CD14-positive monocyte (primary cell): ENCODE results near the gene WDFY3. TPM values are rescaled to one million over a fixed set of nuclear protein-coding genes. Genes with fewer than 3 reads are reported as not detected.
A peak's percentile ranks its signal among the peaks of the same experiment; 100 is the strongest.

Source experiments
- DNase-seq, 3 donors: peaks; one replicate each; pipeline ENCODE4 v3.0.0-alpha.2; 2011 to 2022
- H2AFZ ChIP-seq: 2 replicates; pipeline ENCODE4 v1.6.0; 2012; ENCODE audit warnings: mild to moderate bottlenecking, low read depth, low read length, inconsistent platforms; ENCODE audit not compliant: insufficient read depth, poor library complexity, severe bottlenecking
- H3K27ac ChIP-seq, 2 donors: 1 replicate in 1 of 2; 2 replicates in 1 of 2; pipeline ENCODE4 v1.5.1; 2012 to 2013; ENCODE audit warnings: low read length in 2 of 2, control low read depth in 1 of 2, inconsistent platforms in 1 of 2, low read depth in 1 of 2, mild to moderate bottlenecking in 1 of 2
- H3K27me3 ChIP-seq, 2 donors: one replicate each; pipeline versions ENCODE4 v1.6.0 to v1.6.1; 2011 to 2013; ENCODE audit warnings: low read length in 2 of 2; ENCODE audit not compliant: control insufficient read depth in 2 of 2, insufficient read depth in 2 of 2
- H3K36me3 ChIP-seq, 2 donors: replicated peaks in 1 of 2; 1 replicate in 1 of 2; 2 replicates in 1 of 2; pipeline versions ENCODE4 v1.5.1 to v1.6.1; 2012 to 2013; ENCODE audit warnings: low read length in 2 of 2, control low read depth in 1 of 2, inconsistent platforms in 1 of 2, mild to moderate bottlenecking in 1 of 2; ENCODE audit not compliant: insufficient read depth in 2 of 2, control insufficient read depth in 1 of 2
- H3K4me1 ChIP-seq, 2 donors: 1 replicate in 1 of 2; 2 replicates in 1 of 2; pipeline versions ENCODE4 v1.5.1 to v1.6.1; 2012 to 2013; ENCODE audit warnings: low read length in 2 of 2, control low read depth in 1 of 2, inconsistent platforms in 1 of 2, mild to moderate bottlenecking in 1 of 2, moderate library complexity in 1 of 2; ENCODE audit not compliant: insufficient read depth in 2 of 2, control insufficient read depth in 1 of 2
- H3K4me2 ChIP-seq: replicated peaks from 2 replicates; pipeline ENCODE3; 2012; ENCODE audit warnings: low read length, moderate library complexity, mild to moderate bottlenecking; ENCODE audit not compliant: poor library complexity, severe bottlenecking; ENCODE audit errors: extremely low read depth
- H3K4me3 ChIP-seq, 3 experiments: fragments of 200-600 bp in 1 of 3; sonication (generic) in 1 of 3; replicated peaks in 1 of 3; 1 replicate in 2 of 3; 2 replicates in 1 of 3; pipeline ENCODE4 v1.5.1; 2011 to 2013; ENCODE audit warnings: low read length in 3 of 3, mild to moderate bottlenecking in 3 of 3, control low read depth in 2 of 3, low read depth in 2 of 3, inconsistent platforms in 1 of 3, moderate library complexity in 1 of 3
- H3K79me2 ChIP-seq: 2 replicates; pipeline ENCODE4 v1.6.0; 2012; ENCODE audit warnings: mild to moderate bottlenecking, control low read depth, inconsistent platforms, low read length, moderate library complexity; ENCODE audit not compliant: insufficient read depth
- H3K9ac ChIP-seq: 2 replicates; pipeline ENCODE4 v1.6.0; 2017; ENCODE audit warnings: low read length, mild to moderate bottlenecking; ENCODE audit not compliant: insufficient read depth, poor library complexity, severe bottlenecking
- H3K9me3 ChIP-seq, 2 donors: replicated peaks in 1 of 2; 1 replicate in 1 of 2; 2 replicates in 1 of 2; pipeline versions ENCODE4 v1.5.1 to v1.6.1; 2012 to 2013; ENCODE audit warnings: low read length in 2 of 2, control low read depth in 1 of 2; ENCODE audit not compliant: control insufficient read depth in 1 of 2, insufficient read depth in 1 of 2
- H4K20me1 ChIP-seq: 2 replicates; pipeline ENCODE4 v1.6.0; 2012; ENCODE audit warnings: mild to moderate bottlenecking, low read length, control low read depth, moderate library complexity; ENCODE audit not compliant: insufficient read depth
- H3K27ac Mint-ChIP-seq, 7 donors: one replicate each; pipeline ENCODE4 v1.8.0; 2020; ENCODE audit warnings: mild to moderate bottlenecking in 7 of 7, mixed read lengths in 7 of 7, moderate library complexity in 6 of 7, inconsistent platforms in 2 of 7
- H3K27me3 Mint-ChIP-seq, 3 donors: one replicate each; pipeline ENCODE4 v1.8.0; 2021 to 2022; ENCODE audit warnings: low read depth in 3 of 3, mild to moderate bottlenecking in 3 of 3, mixed read lengths in 3 of 3, moderate library complexity in 3 of 3, inconsistent platforms in 1 of 3
- H3K36me3 Mint-ChIP-seq, 2 donors: one replicate each; pipeline ENCODE4 v1.8.0; 2020; ENCODE audit warnings: mixed read lengths in 2 of 2, inconsistent platforms in 1 of 2, mild to moderate bottlenecking in 1 of 2
- H3K4me1 Mint-ChIP-seq: one replicate; pipeline ENCODE4 v1.8.0; 2020; ENCODE audit warnings: mild to moderate bottlenecking, mixed read lengths
- H3K4me3 Mint-ChIP-seq, 2 donors: one replicate each; pipeline ENCODE4 v1.8.0; 2020; ENCODE audit warnings: mild to moderate bottlenecking in 2 of 2, mixed read lengths in 2 of 2, moderate library complexity in 1 of 2
- H3K9me3 Mint-ChIP-seq, 7 donors: one replicate each; pipeline ENCODE4 v1.8.0; 2020 to 2022; ENCODE audit warnings: mixed read lengths in 7 of 7, mild to moderate bottlenecking in 6 of 7, moderate library complexity in 6 of 7, inconsistent platforms in 2 of 7
- WGBS: methylation state at CpG from one replicate; pipeline ENCODE4 v1.1.5; 2013; ENCODE audit warnings: missing lambda C conversion rate; ENCODE audit not compliant: insufficient coverage; 5-methylcytosine and 5-hydroxymethylcytosine counted together
- intact Hi-C, 2 donors: fragments of 100-400 bp; cut with micrococcal nuclease; formaldehyde crosslinking; loops; one replicate each; pipeline versions ENCODE4 v1.15.0 to v1.15.1; 2023
- polyA plus RNA-seq, 3 donors: library from polyadenylated mRNA; depleted of rRNA in 1 of 3; unstranded in 2 of 3; stranded (reverse) in 1 of 3; fragments of 300-500 nt in 2 of 3; fragments of >200 nt in 1 of 3; fragmentation: Illumina TruSeq in 2 of 3; gene quantifications; 1 replicate in 2 of 3; 2 replicates in 1 of 3; pipeline ENCODE4 v1.2.3, GENCODE V29; 2012 to 2021
- TF ChIP-seq, protein P1 (sequence below): fragments of 200-600 bp; IDR thresholded peaks from one replicate; pipeline ENCODE4 v1.8.0; 2022; ENCODE audit warnings: antibody characterized with exemption, mild to moderate bottlenecking

Gene WDFY3
- polyA plus RNA-seq, 3 donors = 5.6 to 35.5 (median 5.9) TPM

DNA sequence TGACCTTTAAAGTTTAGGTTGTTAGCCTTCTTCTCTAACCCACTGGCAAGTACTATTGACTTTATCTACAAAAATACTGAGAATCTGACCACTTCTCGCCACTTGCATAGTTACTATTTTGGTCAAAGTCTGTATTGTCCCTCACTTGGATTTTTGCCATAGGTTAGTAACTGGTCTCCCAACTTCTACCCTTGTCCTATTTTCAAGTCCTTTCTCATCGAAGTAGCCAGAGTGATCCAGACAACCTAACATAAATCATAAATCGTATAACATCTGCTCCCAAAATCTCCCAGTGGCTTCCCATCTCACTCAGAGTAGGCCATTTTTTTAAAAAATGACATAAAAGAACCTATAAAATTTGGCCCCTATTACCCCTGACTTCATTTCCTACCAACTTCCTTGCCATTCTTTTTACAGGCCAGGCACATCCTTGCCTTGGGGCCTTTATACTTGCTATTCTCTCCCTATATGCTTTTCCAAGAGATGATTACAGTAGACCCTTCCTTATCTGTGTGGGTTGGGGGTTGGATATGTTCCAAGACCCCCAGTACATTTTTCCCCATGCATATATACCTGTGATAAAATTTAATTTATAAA, 29.0 kb downstream of the WDFY3 start:
- 100% methylated on average over 2 of the region's 3 CpGs for WGBS
- Mint-ChIP-seq H3K27me3 (peaks cover 0 to 1% (median 0%) of the 10 kb centered on the region in 3 donors), H3K27ac (no peak overlapping the region), H3K4me3 (no peak overlapping the region), H3K4me1 (peaks cover 17% of the 10 kb centered on the region), H3K9me3 (peaks cover 3 to 15% (median 9%) of the 10 kb centered on the region in 7 donors), H3K36me3 (peaks cover 9 to 16% of the 10 kb centered on the region in 2 donors)
- no peak for DNase-seq
- no peak overlapping the region for H3K9ac ChIP-seq
- no peaks in the 10 kb centered on the region for H3K27me3 ChIP-seq
- H3K4me2 ChIP-seq = no peak overlapping the region
- peaks cover 0 to 10% of the 10 kb centered on the region in 2 donors for H3K36me3 ChIP-seq
- intact Hi-C loops = no loop called here
- H3K4me1 ChIP-seq = peaks cover 0 to 6% of the 10 kb centered on the region in 2 donors
- no peak overlapping the region for H3K4me3 ChIP-seq
- no peak overlapping the region for H3K27ac ChIP-seq
- H3K9me3 ChIP-seq = peaks cover 0 to 16% of the 10 kb centered on the region in 2 donors
- peaks cover 99% of the 10 kb centered on the region for H3K79me2 ChIP-seq
- TF ChIP-seq, protein P1, sequence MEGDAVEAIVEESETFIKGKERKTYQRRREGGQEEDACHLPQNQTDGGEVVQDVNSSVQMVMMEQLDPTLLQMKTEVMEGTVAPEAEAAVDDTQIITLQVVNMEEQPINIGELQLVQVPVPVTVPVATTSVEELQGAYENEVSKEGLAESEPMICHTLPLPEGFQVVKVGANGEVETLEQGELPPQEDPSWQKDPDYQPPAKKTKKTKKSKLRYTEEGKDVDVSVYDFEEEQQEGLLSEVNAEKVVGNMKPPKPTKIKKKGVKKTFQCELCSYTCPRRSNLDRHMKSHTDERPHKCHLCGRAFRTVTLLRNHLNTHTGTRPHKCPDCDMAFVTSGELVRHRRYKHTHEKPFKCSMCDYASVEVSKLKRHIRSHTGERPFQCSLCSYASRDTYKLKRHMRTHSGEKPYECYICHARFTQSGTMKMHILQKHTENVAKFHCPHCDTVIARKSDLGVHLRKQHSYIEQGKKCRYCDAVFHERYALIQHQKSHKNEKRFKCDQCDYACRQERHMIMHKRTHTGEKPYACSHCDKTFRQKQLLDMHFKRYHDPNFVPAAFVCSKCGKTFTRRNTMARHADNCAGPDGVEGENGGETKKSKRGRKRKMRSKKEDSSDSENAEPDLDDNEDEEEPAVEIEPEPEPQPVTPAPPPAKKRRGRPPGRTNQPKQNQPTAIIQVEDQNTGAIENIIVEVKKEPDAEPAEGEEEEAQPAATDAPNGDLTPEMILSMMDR = no peak
- peaks cover 99% of the 10 kb centered on the region for H4K20me1 ChIP-seq
- no peak overlapping the region for H2AFZ ChIP-seq

DNA sequence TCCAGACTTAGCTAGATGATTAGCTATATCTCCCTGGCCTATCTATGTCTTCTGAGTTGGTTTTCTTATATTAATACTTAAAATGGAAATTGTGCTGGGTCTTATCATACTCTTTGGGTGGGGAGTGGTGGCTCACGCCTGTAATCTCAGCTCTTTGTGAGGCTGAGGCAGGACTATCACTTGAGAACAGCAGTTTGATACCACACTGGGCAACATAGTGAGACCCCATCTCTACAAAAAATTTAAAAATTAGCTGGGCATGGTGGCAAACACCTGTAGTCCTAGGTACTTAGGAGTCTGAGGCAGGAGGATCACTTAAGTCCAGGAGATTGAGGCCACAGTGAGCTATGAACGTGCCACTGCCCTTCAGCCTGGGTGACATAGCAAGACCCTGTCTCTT, 30.4 kb downstream of the WDFY3 start:
- Histone ChIP-seq H3K9me3 (peaks cover 0 to 3% of the 10 kb centered on the region in 2 donors), H3K36me3 (peaks cover 9 to 12% of the 10 kb centered on the region in 2 donors), H3K27ac (no peak overlapping the region), H2AFZ (no peak overlapping the region), H3K4me3 (no peak overlapping the region), H3K27me3 (no peaks in the 10 kb centered on the region), H3K4me1 (peaks cover 0 to 6% of the 10 kb centered on the region in 2 donors), H3K9ac (no peak overlapping the region), H3K4me2 (no peak overlapping the region), H4K20me1 (peaks cover 99% of the 10 kb centered on the region), H3K79me2 (peaks cover 97% of the 10 kb centered on the region)
- WGBS = no CpG with 5 or more reads among the region's 2 CpGs
- H3K4me1 Mint-ChIP-seq = peaks cover 18% of the 10 kb centered on the region
- peaks cover 16 to 18% of the 10 kb centered on the region in 2 donors for H3K36me3 Mint-ChIP-seq
- peaks cover under 1 to 6% (median 3%) of the 10 kb centered on the region in 7 donors for H3K9me3 Mint-ChIP-seq
- TF ChIP-seq, protein P1 = no peak
- no peak overlapping the region for H3K4me3 Mint-ChIP-seq
- no peak for DNase-seq
- peaks cover 0 to 1% (median 0%) of the 10 kb centered on the region in 3 donors for H3K27me3 Mint-ChIP-seq
- H3K27ac Mint-ChIP-seq = peak overlapping the region in 2 of 7 donors; percentile 18 to 20
- intact Hi-C loops = no loop called here
